Smooth muscle cell (in vitro differentiated cells): Measurements from ENCODE around the gene PSMC3IP. TPM values are rescaled to one million over a fixed set of nuclear protein-coding genes. Genes with fewer than 3 reads are reported as not detected.
A peak's percentile ranks its signal among the peaks of the same experiment; 100 is the strongest.

Source experiments
- DNase-seq: peaks from one replicate; lab custom pipeline; 2025; ENCODE audit not compliant: unreplicated experiment; lab: John Stamatoyannopoulos, UW
- H2AFZ ChIP-seq: fragments of 200-600 bp; sonication (generic); 2 replicates; pipeline ENCODE4 v1.6.0; 2016; ENCODE audit warnings: antibody characterized with exemption, low read depth, mild to moderate bottlenecking
- H3F3A ChIP-seq: fragments of 200-600 bp; sonication (generic); 2 replicates; pipeline ENCODE4 v1.6.0; 2017; ENCODE audit warnings: antibody characterized with exemption, low read depth
- H3K27ac ChIP-seq: fragments of 200-600 bp; sonication (generic); 2 replicates; pipeline ENCODE4 v1.5.1; 2016; ENCODE audit warnings: low read depth, mild to moderate bottlenecking
- H3K27me3 ChIP-seq: fragments of 200-600 bp; sonication (generic); 2 replicates; pipeline ENCODE4 v1.6.1; 2016; ENCODE audit warnings: low read depth, mild to moderate bottlenecking
- H3K36me3 ChIP-seq: fragments of 200-600 bp; sonication (generic); 2 replicates; pipeline ENCODE4 v1.5.1; 2016; ENCODE audit warnings: low read depth
- H3K4me1 ChIP-seq: fragments of 200-600 bp; sonication (generic); 2 replicates; pipeline ENCODE4 v1.5.1; 2016; ENCODE audit warnings: low read depth
- H3K4me2 ChIP-seq: fragments of 200-600 bp; sonication (generic); 2 replicates; pipeline ENCODE4 v1.6.0; 2016; ENCODE audit warnings: mild to moderate bottlenecking
- H3K4me3 ChIP-seq: fragments of 200-600 bp; sonication (generic); 2 replicates; pipeline ENCODE4 v1.5.1; 2016; ENCODE audit warnings: mild to moderate bottlenecking
- H3K79me2 ChIP-seq: fragments of 200-600 bp; sonication (generic); 2 replicates; pipeline ENCODE4 v1.6.0; 2016; ENCODE audit warnings: low read depth, mild to moderate bottlenecking
- H3K9ac ChIP-seq: fragments of 200-600 bp; sonication (generic); 2 replicates; pipeline ENCODE4 v1.6.0; 2016; ENCODE audit warnings: low read depth
- H3K9me3 ChIP-seq: fragments of 200-600 bp; sonication (generic); replicated peaks from 2 replicates; pipeline ENCODE4 v1.5.1; 2016; ENCODE audit warnings: low read depth
- H4K20me1 ChIP-seq: fragments of 200-600 bp; sonication (generic); 2 replicates; pipeline ENCODE4 v1.6.0; 2016; ENCODE audit warnings: low read depth
- CTCF ChIP-seq: fragments of 200-600 bp; sonication (generic); IDR thresholded peaks from 2 replicates; pipeline ENCODE4 v1.5.1; 2017; ENCODE audit warnings: borderline replicate concordance, mild to moderate bottlenecking, antibody characterized with exemption; ENCODE audit not compliant: insufficient read depth, poor library complexity, severe bottlenecking
- WGBS: methylation state at CpG from one replicate; pipeline ENCODE4 v1.1.7; 2016; ENCODE audit warnings: low lambda C conversion rate; 5-methylcytosine and 5-hydroxymethylcytosine counted together
- polyA plus RNA-seq: library from polyadenylated mRNA; unstranded; fragments of >200 nt; fragmentation: Nextera tagmentation; extraction: Ambion mirVana; gene quantifications from 2 replicates; pipeline ENCODE4 v1.2.1, GENCODE V29; 2016
- total RNA-seq: library from RNA; depleted of rRNA; stranded (reverse); fragments of >200 nt; gene quantifications from 2 replicates; pipeline ENCODE4 v1.2.3, GENCODE V29; 2014

Gene PSMC3IP
- total and polyA plus RNA-seq, 2 experiments from 2014 or later: 5.3 to 7.7 TPM

- 97% methylated on average over 9 of the region's 9 CpGs for WGBS
- DNase-seq: no peak
- no peak for TF ChIP-seq CTCF
These were observed 13.9 kb upstream of the PSMC3IP start for GRCh38 chr17:42591411-42591810.

GRCh38 chr17:42590886-42591285 lies 13.4 kb upstream of the PSMC3IP start:
- H3K4me2 ChIP-seq: no peak overlapping the region
- H3K9ac ChIP-seq: no peak overlapping the region
- no peaks in the 10 kb centered on the region for H3K9me3 ChIP-seq
- H3K27me3 ChIP-seq: no peaks in the 10 kb centered on the region
- no peak overlapping the region for H3K27ac ChIP-seq
- H3K4me3 ChIP-seq: no peak overlapping the region
- no peak for DNase-seq
- H3K79me2 ChIP-seq: peaks cover 32% of the 10 kb centered on the region
- H2AFZ ChIP-seq: no peak overlapping the region
- H4K20me1 ChIP-seq: peaks cover 38% of the 10 kb centered on the region
- no peaks in the 10 kb centered on the region for H3F3A ChIP-seq
- no peaks in the 10 kb centered on the region for H3K4me1 ChIP-seq
- no peak for TF ChIP-seq CTCF
- 97% methylated on average over 2 of the region's 2 CpGs for WGBS
- peaks cover 2% of the 10 kb centered on the region for H3K36me3 ChIP-seq

More at GRCh38 chr17:42591411-42591810, 13.9 kb upstream of the PSMC3IP start:
- H3K9me3 ChIP-seq: no peaks in the 10 kb centered on the region
- H4K20me1 ChIP-seq: peaks cover 42% of the 10 kb centered on the region
- H3K27me3 ChIP-seq: no peaks in the 10 kb centered on the region
- H3K9ac ChIP-seq: no peak overlapping the region
- H3K4me2 ChIP-seq: no peak overlapping the region
- H3K79me2 ChIP-seq: peaks cover 35% of the 10 kb centered on the region
- no peak overlapping the region for H3K4me3 ChIP-seq
- H3K27ac ChIP-seq: no peak overlapping the region
- H3K36me3 ChIP-seq: peaks cover 2% of the 10 kb centered on the region
- H3K4me1 ChIP-seq: no peaks in the 10 kb centered on the region
- H2AFZ ChIP-seq: no peak overlapping the region
- H3F3A ChIP-seq: no peaks in the 10 kb centered on the region

DNA sequence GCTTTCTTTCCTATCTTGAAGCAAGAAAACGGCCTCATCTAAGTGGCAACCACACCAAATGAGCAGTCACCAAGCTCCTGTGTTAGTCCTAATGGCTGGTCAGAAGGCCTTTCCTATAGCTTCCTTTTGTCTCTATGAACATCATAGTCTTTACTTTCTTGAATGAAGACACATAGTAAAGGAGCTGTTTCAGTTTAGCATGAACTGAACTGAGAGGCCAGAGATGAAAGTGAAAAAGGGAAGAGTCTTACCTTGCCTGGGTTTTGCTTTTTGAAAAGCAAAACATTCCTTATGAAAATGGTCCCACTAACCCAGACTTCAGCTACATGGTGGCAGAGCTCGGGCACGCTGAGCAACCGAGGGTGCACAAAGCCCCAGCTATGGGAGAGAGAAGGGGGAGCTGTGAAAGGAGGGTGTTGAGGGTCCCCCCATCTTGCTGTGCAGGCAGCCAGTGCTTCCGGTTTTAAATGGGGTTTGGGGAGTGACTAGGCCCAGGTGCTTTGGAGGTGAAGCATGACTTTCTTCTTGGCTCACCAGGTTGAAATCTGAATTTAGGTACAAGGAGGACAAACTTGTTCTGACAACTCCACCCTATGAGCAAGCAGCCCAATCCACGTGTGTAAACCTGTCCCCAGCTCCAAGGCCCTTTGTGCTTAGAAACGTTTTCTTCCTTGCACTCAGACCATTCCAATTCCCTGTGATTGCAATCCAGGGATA lies 9.1 kb upstream of the PSMC3IP start:
- Histone ChIP-seq H3K27me3 (no peaks in the 10 kb centered on the region), H3K36me3 (no peaks in the 10 kb centered on the region), H3K27ac (peak overlapping the region; percentile 74), H4K20me1 (no peaks in the 10 kb centered on the region), H3K4me3 (no peak overlapping the region), H3K9me3 (no peaks in the 10 kb centered on the region), H3K4me1 (no peaks in the 10 kb centered on the region), H3K79me2 (no peaks in the 10 kb centered on the region), H3K4me2 (no peak overlapping the region), H3F3A (no peaks in the 10 kb centered on the region), H2AFZ (no peak overlapping the region), H3K9ac (no peak overlapping the region)
- 88% methylated on average over 7 of the region's 7 CpGs for WGBS
- TF ChIP-seq CTCF: no peak
- DNase-seq: no peak

- H3K4me3 ChIP-seq: no peak overlapping the region
- no peaks in the 10 kb centered on the region for H3K36me3 ChIP-seq
- no peak for TF ChIP-seq CTCF
- DNase-seq: no peak
- no peaks in the 10 kb centered on the region for H3K4me1 ChIP-seq
- no peak overlapping the region for H3K27ac ChIP-seq
- no peak overlapping the region for H3K9ac ChIP-seq
- no peaks in the 10 kb centered on the region for H3K9me3 ChIP-seq
- H3F3A ChIP-seq: peaks cover 3% of the 10 kb centered on the region
- H3K4me2 ChIP-seq: no peak overlapping the region
- H3K79me2 ChIP-seq: no peaks in the 10 kb centered on the region
- H4K20me1 ChIP-seq: no peaks in the 10 kb centered on the region
- no peak overlapping the region for H2AFZ ChIP-seq
- 100% methylated on average over 1 of the region's 1 CpG for WGBS
- no peaks in the 10 kb centered on the region for H3K27me3 ChIP-seq
These were observed 7.8 kb upstream of the PSMC3IP start for GRCh38 chr17:42585353-42585752.
